HG02759 (cell line): ENCODE data around the gene KIAA1328.

Experiments
- ATAC-seq: cut with Tn5 transposase; IDR thresholded peaks from one replicate; pipeline ENCODE4 v1.9.1; 2021; ENCODE audit warnings: mild to moderate bottlenecking, moderate library complexity; ENCODE audit not compliant: unreplicated experiment

The KIAA1328 gene

DNA sequence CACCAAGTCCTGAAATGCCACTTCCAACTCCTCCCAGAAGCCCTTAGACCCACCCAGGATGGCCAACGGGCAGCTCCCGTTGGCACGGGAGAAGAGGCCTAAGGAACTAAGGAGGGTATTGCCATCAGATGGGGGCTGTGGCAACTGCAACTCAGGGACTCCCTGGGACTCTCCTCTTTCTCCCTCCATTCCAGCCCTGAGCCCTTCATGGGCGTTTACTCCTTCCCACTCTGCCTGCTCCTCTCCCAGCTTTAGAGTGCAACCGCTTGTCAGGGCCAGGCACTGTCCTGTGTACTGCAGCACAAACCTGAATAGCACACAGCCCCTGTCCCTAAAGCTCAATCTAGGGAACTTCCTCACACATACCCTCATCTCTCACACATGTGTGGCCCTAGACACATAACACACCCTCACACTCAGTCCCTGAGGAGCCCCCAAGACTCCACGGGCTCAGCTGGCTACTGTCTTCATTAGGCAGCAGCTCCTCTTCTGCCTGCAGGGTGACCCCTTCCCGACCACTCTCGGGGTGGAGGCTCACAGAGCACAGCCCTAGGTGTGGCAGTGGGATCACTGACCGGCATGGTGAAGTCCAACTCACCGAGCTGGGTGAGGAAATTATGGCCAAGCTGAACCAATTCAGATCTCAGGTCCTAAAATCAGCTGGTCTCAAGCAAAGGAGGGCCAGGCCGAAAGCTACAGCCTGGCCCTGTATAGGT lies 420.4 kb downstream of the KIAA1328 start:
- no peak for ATAC-seq

DNA sequence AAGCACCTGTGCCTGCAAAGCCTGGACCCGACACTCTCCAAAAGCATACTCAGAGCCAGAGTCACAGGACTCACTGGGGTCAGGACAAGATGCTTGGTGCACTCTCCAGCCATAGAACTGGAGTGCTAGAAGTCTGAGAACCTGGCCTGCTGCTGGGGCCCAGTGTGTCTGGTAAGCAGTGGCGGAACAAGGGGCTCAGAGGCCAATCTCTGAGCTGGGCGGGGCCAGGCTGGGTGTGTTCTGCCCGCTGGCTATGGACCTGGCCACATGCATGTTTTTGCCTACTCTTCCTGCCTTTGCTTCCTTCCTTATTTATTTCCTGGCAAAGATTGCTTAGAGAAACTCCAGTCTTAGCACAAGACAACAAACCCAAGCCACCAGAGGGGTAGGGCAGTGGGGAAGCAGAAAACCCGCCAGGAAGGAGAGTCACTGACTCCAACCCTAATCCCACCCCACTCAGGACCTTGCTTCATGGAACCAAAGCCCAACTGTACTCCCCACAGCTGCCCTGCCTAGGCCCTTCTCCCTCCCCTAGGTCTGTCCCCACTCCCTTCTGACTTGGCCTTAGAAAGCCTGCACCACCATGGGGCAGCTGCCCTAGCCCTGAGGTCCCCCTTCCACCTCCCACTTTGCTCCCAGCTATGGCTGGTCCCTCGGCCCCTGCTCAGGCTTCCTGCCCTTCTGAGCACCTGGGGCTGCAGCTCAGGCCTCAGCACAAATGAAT lies 421.1 kb downstream of the KIAA1328 start:
- no peak for ATAC-seq

DNA sequence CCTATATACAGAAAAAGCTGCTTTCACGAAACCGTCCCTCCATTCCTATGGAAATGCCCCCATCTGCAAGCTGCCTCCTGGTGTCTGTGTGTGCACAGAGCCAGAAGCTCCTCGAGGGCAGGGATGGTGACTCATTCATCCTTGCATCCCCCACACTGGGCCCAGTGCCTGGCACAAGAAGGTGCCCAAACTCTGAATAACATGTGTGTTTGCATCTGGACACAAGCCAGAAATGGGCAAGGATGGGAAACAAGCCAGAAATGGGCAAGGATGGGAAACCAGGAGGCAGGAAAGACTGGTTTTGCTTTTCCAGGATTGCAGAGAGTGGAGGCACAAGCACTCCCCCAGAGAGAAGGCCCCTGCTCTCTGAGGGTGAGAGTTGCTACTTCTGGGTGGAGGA lies 422.8 kb downstream of the KIAA1328 start:
- ATAC-seq: no peak

DNA sequence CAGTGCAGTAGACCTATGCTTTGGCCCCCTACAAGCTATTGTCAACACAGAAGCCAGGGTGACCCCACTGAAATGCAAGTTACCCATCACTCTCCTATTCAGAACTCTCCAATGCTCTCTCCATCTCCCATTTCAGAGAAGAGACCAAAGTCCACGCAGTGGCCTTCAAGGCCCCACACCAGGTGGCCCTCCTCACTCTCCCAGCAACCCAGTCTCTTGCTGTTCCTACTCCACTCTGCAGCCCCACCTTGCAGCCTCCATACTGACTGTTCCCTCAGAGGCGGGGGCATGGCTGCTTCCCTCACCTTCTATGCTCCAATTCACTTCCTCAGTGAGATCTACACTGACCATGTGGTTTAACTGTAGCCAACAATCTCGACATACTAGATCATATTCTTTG lies 423.4 kb downstream of the KIAA1328 start:
- no peak for ATAC-seq

DNA sequence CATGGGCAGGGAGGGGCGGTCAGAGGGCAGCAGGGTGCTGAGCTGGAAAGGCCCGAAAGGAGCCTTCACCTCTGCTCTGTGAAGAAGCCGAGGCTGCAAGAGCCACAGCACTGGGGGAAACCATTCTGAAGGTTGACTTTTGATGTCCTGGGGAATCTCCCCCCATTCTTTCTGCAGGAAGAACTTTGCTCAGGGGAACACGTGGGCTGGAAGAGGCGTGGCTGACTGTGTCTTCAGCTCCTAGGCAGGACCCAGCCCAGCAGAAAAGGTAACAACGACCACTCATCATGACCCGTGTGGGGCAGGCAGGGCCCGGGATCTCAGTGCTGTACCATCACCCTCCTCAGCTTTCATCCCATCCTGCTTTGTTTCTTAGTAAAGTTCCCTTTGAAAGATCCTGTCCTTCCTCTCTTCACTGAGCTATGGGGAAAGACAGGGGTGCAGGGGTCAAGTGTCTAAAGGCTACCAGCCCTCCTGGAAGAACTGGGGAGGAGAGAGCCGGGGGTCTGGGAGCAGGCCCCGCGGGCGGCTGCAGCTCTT lies 424.0 kb downstream of the KIAA1328 start:
- ATAC-seq: no peak

DNA sequence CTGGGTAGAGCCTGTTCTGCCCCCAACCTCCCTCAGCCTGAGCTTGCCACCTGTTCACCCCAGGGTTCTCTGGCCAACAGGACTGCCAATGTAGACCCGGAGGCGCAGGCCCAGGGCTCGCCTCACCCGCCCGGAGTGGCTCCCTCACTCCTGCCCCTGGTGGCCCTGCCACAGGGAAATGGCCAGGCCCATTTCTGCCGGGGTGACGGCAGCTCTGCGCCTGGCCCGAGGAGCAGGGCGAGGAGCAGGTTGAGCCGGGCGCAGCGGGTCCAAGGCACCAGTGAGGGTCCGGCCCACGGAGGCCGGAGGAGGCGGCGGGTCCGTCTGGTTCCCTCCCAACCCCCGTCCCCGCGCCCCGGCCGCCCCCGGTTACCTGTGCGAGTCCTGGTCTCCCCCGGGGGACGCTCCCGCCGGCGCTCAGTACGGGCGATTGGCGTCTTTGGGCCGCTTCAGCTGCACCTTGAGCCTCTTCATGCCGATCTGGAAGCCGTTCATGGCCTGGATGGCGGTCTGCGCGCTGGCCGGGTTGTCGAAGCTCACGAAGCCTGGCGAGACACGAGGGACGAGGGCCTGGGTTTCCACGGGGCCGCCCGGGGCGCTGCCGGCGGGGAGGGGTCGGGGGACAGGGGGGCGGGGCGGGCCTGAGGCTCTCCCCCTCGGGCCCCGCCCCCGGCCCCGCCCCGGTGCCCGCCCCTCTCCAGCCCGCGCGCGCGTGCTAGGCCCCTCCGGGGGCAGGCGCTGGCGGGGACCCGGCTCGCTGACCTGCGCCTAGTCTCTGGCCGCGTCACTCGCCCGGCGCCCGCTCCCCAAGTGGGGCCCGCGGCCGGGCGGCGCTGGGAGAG lies 424.7 kb downstream of the KIAA1328 start:
- ATAC-seq: peak; percentile 46

DNA sequence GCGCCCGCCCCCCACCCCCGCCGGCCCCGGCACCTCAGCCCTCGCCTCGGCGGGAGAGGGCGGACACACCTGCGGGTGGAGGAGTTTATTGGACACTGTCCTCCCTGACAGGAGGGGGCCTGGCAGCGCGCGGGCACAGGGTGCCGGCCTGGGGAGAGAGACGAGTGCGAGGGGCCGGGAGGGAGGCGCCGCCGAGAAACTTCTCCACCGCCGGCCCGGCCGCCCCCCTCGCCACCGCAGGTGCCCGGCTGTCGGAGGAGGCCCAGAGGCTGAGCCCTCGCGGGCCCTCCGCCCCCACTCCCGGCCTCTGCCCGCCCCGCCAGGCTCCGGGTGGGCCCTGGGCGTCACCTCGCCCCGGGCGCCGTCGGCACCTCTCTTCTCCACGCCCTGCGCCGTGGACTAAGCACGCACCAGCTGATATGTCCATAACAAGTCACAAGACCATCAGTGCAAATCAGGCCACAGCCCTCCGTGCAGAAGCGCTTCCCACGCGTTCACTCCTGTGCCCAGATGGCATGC lies 425.4 kb downstream of the KIAA1328 start:
- ATAC-seq: peak; percentile 38

DNA sequence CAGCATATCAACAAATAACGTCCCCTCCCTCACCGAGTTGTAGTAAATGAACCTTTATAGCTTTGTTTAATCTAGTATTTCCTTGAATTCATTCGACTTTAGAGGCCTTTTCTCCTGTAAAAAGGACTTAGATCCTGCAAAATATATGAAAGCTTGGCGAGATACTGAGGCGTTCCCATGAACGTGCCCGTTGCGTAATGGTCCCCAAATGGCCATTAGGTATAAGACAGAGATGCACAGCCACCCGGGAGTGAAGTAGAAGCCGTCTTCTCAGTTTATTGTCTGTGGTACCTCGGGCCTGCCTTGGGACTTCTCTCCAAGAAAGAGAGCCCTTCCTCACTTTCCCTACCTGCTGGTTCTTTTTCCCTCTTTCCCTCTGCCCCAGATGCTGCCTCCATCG lies 426.0 kb downstream of the KIAA1328 start:
- no peak for ATAC-seq

DNA sequence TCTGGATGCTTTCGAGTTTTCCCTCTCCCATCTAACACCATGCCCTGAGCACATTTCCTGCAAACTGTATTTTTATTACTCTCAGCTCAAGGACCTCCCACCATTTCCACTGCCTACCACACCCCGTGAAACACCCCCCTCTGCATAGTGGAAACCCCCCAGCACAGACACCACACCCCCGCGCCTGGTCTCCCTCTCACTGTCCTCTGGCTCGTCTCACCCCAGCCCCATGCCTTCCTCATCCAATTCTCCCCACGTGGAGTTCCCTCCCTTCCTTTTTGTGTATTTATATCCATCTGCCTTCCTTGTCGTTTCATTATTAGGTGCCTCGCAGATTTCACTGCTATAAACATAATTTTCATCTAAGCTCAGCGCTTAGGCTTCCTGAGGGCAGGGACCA lies 429.2 kb downstream of the KIAA1328 start:
- no peak for ATAC-seq

DNA sequence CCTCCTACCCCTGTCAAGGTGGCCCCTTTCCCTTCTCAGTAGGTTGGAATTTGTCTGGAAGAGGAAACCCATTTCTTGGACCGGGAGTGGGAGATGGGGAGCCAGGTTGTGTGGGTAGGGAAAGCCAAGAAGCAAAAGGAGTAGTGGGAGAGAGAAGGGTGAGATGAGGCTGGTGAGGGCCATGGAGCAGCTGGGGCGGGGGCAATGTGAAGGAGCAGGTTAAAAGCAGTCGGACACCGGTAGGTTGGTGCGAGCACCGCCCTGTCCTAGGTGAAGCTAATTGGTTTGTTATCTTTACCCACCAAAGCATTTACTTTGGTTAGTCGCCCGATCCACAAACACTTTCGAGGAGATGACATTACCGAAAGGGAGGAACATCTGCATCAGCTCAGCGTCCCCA lies 429.9 kb downstream of the KIAA1328 start:
- no peak for ATAC-seq

DNA sequence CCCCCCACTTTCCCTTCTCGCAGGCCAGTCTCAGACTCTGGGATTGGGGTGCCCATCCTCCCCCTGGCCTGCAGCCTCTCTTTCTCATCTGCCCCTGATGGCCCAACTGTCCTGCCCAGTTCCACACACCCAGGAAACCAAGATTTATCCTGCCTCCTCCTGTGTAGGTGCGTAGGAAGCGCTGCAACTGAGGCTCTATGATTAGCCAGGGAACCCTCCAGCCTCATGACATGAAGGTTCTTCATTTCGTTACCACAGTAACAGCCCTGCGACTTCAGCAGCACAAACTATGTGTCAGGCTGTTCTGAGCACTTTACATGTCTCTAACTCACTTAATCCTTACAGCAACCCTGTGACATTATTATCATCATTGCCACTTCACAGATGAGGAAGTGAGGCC lies 430.8 kb downstream of the KIAA1328 start:
- ATAC-seq: no peak

DNA sequence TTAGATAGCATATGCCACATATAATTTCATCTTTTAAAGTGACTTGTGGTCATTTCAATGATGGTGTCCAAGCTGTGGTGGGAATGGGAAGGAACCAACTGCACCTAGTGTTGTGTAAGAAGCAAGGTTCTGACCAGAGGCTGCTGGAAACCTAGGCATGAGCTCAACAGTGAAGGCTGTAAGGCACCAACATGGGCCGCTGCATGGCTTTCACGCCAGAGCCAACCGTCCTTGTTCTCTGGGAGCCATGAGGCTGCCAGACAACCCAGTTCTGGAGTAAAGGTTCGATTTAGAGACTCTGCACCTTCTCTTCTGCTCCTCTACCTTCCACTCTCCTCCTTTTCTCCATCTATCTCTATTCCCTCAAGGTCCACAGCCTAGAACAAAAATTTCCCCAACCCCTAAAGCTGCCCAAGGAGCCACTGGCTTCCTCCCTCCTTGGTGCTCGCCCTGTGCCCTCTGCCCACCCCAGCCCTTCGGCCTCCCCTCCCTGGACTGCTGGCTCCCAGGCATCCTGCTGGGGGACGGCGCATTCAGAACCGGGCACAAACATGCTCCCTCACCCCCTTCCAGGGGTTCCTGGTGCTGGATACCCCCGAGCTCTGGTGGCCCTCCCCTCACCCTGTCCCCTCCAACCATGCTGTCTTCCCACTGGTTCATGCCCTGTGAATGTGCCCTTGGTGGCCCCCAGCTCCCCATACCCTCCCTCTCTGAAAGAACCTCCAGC lies 431.6 kb downstream of the KIAA1328 start:
- ATAC-seq: no peak

DNA sequence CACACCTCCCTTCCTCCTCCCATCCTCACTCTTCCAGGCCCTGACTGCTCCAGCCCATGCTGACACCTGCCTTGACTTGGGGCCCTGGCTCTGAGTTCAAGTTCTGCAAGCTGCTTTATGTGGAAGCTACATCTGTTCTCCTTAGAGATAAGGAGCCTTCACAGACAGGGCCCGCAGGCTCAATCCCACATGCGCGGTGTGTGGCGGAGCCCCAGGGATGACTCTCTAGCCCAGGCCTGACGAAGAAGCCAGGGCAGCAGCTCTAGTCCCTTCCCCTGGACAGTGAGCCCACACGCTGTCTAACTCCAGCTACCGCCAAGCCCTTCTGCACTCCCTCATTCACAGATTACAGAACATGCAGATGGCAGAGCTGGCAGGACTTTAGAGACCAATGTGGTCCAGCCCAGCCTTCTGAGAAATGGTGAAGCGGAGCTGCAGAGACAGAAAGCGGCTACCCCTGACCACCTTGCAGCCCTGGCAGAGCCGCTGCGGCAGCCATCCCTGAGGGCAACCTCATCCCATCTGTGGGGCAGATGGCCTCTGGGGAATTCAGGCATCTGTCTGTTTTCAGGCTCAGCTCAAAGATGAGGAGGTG lies 432.4 kb downstream of the KIAA1328 start:
- no peak for ATAC-seq

DNA sequence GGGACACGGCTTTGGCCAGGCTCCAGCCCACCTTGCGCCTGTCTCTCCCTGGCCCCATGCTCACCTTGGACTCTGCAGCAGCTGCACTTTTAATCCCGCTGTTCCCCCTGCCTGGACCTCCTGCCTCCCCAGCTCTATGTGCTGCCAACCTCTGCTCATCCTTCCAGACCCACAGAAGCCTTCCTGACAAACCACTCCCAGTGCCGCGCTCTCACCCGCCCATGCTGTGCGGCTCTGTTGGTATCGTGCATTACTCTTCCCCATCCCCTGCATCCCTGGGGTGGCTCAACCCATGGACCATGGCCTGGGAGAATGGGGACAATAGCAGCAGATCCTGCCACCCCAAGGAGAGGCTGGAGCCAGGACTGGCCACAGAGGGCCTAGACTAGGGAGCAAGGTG lies 433.1 kb downstream of the KIAA1328 start:
- ATAC-seq: no peak

DNA sequence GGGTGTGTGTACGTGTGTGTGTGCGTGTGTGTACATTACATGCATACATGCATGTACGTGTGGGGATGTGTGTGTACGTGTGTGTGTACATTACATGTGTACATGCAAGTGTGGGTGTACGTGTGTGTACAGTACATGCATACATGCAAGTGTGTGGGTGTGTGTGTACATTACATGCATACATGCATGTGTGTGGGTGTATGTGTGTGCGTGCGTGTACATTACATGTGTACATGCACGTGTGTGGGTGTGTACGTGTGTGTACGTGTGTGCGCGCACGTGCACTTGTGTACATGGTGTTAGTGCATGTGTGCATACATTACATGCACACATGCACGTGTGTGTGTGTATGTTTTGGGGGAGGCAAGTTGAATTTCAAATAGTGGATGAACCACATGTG lies 436.0 kb downstream of the KIAA1328 start:
- no peak for ATAC-seq

DNA sequence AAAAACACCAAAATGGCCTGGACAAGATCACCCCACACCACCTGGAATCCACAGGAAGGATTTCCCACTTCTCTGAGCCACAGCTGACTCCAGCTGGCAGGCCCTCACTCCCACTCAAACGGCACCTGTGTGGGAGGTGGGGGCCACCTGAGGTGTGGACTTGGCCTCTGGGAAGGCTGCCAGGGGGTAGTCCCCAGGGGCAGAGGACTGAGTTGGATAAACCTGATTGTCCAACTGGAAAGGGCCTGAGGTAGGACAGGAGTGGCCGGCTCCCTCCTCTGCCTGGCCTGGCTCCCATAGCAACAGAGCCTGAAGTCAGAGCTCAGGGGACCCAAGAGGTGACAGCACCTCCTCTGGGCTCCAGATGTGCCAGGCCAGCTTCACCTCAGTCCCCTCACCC lies 436.5 kb downstream of the KIAA1328 start:
- ATAC-seq: no peak

DNA sequence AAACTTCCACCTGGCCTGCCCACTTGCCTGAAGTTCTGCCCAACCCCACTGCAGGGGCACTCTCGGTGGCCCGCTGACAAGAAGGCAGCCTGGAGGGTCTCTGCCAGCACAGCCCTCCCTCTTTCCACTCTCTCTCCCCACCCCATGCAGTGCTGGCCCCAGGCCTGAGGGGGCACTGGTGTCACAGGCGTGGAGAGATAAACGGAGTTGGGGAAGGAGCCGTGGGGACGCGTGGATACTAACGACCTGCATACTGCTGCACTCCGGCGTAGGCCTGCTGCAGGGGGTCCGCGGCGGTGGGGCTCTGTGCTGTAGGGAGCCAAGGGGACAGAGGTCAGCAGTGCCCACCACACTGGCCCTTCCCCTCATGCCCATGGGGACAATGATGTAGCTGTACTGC lies 437.4 kb downstream of the KIAA1328 start:
- no peak for ATAC-seq

DNA sequence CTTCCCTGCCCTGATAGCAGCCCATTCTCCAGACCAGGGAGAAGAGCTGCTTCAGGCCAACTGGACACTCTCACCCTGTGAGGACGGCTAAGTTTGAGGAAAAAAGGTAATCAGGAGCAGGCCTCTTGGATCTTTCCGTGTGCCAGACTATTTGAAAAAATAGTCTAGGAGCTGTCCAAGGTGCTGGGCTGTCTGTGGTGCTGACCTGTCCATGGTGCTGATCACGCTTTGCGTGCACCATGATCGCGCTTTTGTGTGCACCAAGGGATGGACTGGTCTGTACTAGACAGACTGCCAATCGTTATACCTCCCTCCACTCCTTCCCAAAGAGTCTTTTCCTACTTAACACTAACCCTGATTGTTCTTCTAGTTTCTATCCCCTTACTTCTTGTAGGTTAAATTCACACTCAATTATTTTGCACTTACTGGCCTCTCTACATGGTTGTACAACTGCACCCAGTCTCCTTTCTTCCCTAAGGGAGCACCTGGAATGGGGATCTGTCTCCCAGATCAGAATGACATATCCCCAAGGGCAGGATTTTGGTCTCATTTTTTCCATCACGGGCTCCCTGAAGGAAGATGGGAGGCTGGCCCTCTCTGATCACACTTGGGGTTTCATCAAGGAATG lies 441.2 kb downstream of the KIAA1328 start:
- ATAC-seq: no peak

DNA sequence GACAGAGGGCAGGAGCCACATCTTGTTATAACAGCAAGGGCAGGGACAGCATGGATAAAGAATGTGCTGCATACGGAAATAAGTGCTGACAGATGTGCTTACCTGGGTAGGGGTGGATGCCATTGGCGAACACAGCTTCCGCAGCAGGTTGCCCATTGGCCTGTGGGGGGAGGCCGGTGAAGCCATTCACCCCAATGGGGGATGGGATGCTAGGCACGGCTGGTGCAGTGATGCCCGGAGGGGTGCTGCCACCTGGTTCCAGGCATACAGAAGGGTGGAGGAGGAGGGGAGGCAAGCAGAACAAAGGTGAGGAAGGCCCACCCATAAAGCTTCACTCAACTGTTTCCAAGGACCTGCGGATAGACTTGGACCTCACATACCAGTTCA lies 441.7 kb downstream of the KIAA1328 start:
- ATAC-seq: no peak

DNA sequence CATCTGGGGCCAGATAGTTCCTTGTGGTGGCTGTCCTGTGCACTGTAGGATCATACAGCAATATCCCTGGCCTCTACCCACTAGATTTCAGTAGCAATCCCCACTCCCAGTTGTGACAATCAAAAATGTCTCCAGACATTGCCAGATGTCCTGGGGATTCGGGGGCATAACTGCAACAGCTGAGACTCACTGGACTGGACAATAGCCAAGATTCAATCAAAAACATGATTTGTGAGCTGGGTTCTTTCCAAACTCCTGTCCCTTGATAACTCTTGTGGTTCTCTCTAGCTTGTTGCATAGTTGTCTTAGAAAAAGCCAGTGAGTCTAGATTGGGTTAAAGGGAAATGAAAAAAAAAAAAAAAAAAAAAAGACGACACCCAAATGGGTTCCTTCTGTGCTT lies 443.3 kb downstream of the KIAA1328 start:
- no peak for ATAC-seq
